GM10248 (cell line): ENCODE data around the gene FMN1.

Experiments used
- CTCF ChIA-PET: fragments of 300-600 bp; sonication (Branson Sonifier 250); formaldehyde crosslinking; extraction: SDS; loops from one replicate; lab custom pipeline; 2021; ENCODE audit warnings: antibody characterized with exemption; lab: Yijun Ruan, JAX
- POLR2A ChIA-PET: fragments of 350-650 bp; sonication (Branson Sonifier 250); formaldehyde crosslinking; extraction: SDS; loops from one replicate; lab custom pipeline; 2020; ENCODE audit warnings: antibody characterized with exemption; lab: Yijun Ruan, JAX
- DNase-seq: peaks from one replicate; pipeline ENCODE4 v3.0.0; 2012; ENCODE audit errors: extremely low spot score
- CTCF ChIP-seq: IDR thresholded peaks from 2 replicates; pipeline ENCODE4 v1.5.1; 2012; ENCODE audit warnings: mild to moderate bottlenecking, low read depth; ENCODE audit errors: extremely low read depth, missing control alignments, control extremely low read depth

The FMN1 gene

GRCh38 chr15:32967521-32967920 is 227.0 kb downstream of the FMN1 start:
- no peak for TF ChIP-seq CTCF
- ChIA-PET POLR2A (no interaction called here), CTCF (no interaction called here)
- DNase-seq: no peak

GRCh38 chr15:32966512-32966911 is 228.0 kb downstream of the FMN1 start:
- DNase-seq: no peak
- CTCF ChIA-PET: no interaction called here
- POLR2A ChIA-PET: no interaction called here
- TF ChIP-seq CTCF: no peak

GRCh38 chr15:32965897-32966296 is 228.6 kb downstream of the FMN1 start:
- ChIA-PET POLR2A (no interaction called here), CTCF (interaction anchor here (1.3 to 2.1 kb wide), 3 partner anchors 9 to 303 kb away, joined by 3 to 7 read pairs (median 5); no protein-coding TSS in a partner anchor)
- no peak for DNase-seq
- TF ChIP-seq CTCF: no peak

DNA sequence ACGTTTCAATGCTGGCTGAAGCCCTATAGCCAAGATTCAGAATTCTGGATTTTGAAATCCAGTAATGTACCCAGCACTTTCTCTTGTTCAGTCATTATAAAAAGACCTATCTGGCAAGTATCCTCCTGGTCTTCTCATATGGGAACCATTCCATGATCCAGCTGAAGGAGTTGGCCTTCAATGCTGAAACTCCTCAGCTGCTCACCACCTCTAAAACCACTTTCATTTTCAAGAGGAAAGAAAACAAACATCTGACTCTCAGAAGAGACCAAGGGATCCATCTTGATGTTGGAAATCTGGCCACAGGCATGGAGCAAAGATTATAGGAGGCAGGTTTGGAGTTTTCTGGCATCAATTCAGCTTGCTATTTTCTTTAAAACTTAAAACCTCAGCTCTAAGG is 235.4 kb downstream of the FMN1 start:
- no peak for DNase-seq
- POLR2A ChIA-PET: no interaction called here
- CTCF ChIA-PET: interaction anchor here (1.1 to 2.2 kb wide), 7 partner anchors 12 to 297 kb away, joined by 3 to 8 read pairs (median 5); no protein-coding TSS in a partner anchor
- no peak for TF ChIP-seq CTCF

DNA sequence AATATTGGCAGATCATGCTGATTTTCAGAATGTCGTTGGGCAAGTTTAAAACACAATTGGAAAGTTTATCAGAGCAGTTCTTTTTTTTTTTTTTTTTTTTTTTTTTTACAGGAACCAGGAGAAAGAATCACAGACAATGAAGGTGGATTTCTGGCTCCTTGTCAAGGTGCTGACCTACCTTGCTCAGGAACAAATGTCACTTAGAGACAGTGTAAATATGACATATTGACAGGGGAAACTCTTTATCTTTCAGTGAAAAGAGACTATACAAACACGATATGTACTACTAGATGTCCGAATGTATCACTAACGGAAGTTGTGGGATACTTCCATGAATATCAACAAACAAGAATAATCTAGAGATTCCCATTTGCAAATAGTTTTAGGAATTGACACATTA is 237.3 kb downstream of the FMN1 start:
- CTCF ChIA-PET: interaction anchor here (1.3 to 2.8 kb wide), 8 partner anchors 8 to 306 kb away, joined by 5 to 13 read pairs (median 8); no protein-coding TSS in a partner anchor
- TF ChIP-seq CTCF: no peak
- no peak for DNase-seq
- POLR2A ChIA-PET: no interaction called here

GRCh38 chr15:32956711-32957110 is 237.8 kb downstream of the FMN1 start:
- ChIA-PET POLR2A (no interaction called here), CTCF (interaction anchor here (0.9 to 2.8 kb wide), 9 partner anchors 9 to 294 kb away, joined by 3 to 13 read pairs (median 7); no protein-coding TSS in a partner anchor)
- TF ChIP-seq CTCF: no peak
- no peak for DNase-seq
